ENCODE results near the gene MYO3B.
"Not testable (repeated sequence)": the region's sequence is repeated elsewhere in the genome, so short reads cannot be mapped to it uniquely, and the experiment has no call there.

DNA sequence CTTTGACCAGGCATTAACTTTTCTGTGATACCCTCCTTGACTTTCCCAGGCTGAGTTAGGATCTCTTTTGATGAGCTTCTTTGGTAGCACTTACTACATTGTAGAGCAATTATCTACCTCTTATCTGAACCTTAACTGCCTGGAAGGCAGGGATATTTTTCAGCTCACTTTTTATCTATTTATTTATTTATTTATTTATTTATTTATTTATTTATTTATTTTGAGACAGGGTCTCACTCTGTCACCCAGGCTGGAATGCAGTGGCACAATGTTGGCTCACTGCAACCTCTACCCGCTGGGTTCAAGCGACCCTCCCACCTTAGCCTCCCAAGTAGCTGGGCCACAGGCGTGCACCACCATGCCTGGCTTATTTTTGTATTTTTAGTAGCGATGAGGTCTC lies 294.6 kb downstream of the MYO3B start:
- TF ChIP-seq CTCF, POLR2A (IDR thresholded peaks at IDR 0.05): not testable (repeated sequence)
